GM21528 (cell line): ENCODE measurements around the gene ASS1.
"Not testable (repeated sequence)": the region's sequence is repeated elsewhere in the genome, so short reads cannot be mapped to it uniquely, and the experiment has no call there.

Source experiments
- ATAC-seq: cut with Tn5 transposase; IDR thresholded peaks from one replicate; pipeline ENCODE4 v1.9.1; 2021; ENCODE audit warnings: mild to moderate bottlenecking, moderate library complexity; ENCODE audit not compliant: unreplicated experiment, low FRiP score

ASS1 gene

GRCh38 chr9:130432796-130433167 is 12.0 kb upstream of the ASS1 start:
- no peak for ATAC-seq

DNA sequence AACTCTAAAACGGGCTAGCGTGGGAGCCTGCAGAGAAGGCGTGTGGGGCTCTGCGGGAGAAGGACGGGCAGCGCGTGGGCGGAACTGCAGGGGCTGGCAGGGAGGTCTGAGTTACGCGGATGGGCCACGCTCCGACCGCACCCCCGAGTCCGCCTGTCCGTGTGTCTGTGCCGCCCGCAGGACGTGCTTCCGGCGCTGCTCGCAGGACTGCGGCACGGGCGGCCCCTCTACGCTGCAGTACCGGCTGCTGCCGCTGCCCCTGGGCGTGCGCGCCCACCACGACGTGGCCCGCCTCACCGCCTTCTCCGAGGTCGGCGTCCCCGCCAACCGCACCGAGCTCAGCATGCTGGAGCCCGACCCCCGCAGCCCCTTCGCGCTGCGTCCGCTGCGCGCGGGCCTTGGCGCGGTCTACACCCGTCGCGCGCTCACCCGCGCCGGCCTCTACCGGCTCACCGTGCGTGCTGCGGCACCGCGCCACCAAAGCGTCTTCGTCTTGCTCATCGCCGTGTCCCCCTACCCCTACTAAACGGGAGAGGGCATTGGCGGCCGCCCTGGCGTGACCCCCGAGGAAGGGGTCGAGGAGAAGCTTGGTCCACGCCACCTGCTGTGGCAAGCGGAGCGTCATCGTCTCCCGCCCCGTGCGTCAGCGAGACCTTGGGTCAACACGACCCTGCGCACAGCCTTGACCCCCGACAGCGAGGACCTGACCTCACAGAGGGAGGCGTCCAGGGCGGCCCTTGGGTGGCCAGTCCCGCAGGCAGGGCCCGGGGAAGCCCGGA is 11.4 kb upstream of the ASS1 start:
- no peak for ATAC-seq

- no peak for ATAC-seq
Observed at GRCh38 chr9:130433947-130434262, 10.9 kb upstream of the ASS1 start.

GRCh38 chr9:130434656-130435055 is 10.1 kb upstream of the ASS1 start:
- ATAC-seq = not testable (repeated sequence)

DNA sequence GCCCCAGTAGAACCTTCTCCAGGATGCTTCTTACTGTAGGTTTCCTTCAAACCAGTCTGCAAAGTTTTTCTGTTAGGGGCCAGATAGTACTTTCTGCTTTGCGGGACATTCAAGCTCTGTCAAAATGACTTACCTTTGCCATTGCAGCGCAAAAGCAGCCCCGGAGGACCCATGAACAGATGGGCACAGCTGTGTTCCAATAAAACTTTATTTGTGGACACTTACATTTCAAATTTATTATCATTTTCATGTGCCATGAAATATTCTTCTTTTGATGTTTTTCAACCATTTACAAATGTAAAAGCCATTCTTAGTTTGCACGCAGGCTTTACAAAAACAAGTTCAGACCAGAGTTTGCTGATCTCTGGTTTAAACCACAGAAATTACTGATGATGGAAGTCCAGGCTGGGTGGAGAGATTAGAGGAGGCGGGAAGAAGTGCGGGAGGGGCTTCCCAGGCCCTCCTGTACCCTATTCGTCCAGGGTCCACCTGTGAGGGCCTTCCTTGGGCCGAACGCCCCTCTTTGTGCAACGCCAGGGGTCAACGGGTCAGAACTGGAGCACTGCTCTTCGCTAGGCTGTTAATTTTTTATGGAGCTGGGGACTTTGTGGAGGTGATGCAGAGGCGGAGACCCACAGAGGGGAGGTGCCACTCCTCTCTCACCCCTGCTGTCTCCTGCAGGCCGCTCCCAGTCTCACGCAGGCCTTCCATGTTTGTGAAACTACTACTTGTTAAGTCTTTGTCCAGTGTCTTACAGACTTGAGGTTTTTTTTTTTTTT is 7.6 kb upstream of the ASS1 start:
- ATAC-seq = no peak

DNA sequence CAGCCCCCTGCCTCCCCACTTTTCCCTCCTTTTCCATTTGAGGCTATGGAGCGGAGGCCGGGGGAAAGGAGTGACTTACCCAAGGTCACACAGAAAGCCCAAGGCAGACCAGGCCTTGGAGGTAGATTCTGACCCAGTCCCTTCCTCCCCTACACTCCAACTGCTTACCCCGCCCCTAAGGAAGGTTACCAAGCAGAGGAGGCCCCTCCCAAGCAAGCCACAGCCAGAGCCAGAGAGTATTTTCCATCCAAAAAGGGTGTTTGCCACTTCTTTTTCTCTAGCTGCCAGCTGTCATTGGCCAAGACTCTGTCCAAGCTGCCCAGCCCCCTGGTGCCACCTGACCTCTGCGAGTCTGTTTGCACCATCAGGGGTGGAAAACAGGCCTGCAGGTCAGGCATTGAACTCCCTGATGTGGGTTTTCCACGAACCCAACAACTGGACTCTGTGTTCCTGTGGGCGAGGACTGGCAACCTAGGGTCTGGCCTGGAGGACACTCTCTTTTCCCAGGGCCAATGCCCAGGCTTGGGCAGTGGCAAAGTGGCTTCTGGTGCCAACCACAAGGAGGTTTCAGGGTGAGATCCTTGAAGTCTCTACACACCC is 6.3 kb upstream of the ASS1 start:
- ATAC-seq = no peak

GRCh38 chr9:130441031-130441430 is 3.7 kb upstream of the ASS1 start:
- ATAC-seq = no peak

- ATAC-seq = no peak
Observed at GRCh38 chr9:130442746-130443455, 1.9 kb upstream of the ASS1 start.

GRCh38 chr9:130443456-130443801 is 1.3 kb upstream of the ASS1 start:
- no peak for ATAC-seq

GRCh38 chr9:130443840-130444492 is 795 bp upstream of the ASS1 start:
- no peak for ATAC-seq

GRCh38 chr9:130445268-130445983 is 665 bp downstream of the ASS1 start:
- no peak for ATAC-seq

GRCh38 chr9:130446101-130446861 is 1.5 kb downstream of the ASS1 start:
- no peak for ATAC-seq

DNA sequence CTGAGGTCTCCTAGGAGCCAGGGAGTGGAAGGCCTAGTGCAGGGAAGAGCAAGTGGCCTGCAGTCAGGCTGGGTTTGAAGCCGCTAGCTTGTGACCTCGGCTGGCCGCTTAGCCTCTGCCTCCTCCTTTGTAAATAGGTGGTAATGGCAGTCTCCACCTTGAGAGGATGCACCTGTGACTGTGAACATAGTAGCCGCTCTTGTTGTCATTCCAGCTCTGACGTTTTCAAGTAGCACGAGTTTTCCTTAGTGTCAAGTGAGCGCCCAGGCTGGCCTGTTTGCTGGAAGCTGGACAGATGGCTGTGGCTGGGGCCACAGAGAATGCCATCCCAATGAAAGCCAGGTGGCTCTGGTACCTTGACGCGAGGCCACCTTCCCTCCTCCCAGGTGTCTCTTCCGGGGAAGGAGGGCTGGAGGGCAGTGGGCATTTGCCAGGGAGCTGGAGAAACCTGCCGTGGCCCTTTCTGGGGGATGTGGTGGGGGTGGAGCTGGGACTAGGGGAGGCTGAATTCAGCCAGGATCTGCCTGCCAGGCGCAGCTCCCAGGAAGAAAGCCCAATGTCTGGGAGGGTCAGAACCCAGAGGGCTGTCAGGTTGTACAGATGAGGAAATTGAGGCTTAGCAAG is 2.5 kb downstream of the ASS1 start:
- ATAC-seq = no peak

DNA sequence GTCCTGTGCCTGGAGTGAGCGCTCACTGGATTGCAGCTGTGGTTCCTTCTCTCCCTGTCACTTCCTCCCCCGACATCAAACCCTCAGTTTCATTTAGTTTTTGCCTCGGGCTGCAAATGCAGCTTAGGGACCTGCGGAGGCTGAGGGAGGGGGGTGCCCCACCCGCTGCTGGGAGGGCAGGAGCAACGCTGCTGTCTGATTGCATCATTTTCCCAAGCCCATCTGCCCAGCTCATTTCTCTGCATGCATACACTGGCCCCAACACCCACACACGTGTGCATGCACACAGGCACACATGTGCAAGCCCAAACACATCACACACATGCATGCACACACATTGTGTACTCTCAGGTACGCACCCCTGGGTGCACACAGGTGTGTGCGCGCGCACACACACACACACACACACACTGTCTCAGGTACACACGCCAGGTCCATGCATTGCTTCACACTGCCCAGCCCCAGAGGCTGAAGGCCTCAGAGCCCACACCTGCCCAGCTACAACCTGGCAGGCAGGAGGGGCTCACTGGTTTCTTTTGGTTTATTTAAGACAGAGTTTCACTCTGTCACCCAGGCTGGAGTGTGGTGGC is 3.4 kb downstream of the ASS1 start:
- no peak for ATAC-seq

GRCh38 chr9:130448771-130449603 is 4.2 kb downstream of the ASS1 start:
- ATAC-seq = no peak

DNA sequence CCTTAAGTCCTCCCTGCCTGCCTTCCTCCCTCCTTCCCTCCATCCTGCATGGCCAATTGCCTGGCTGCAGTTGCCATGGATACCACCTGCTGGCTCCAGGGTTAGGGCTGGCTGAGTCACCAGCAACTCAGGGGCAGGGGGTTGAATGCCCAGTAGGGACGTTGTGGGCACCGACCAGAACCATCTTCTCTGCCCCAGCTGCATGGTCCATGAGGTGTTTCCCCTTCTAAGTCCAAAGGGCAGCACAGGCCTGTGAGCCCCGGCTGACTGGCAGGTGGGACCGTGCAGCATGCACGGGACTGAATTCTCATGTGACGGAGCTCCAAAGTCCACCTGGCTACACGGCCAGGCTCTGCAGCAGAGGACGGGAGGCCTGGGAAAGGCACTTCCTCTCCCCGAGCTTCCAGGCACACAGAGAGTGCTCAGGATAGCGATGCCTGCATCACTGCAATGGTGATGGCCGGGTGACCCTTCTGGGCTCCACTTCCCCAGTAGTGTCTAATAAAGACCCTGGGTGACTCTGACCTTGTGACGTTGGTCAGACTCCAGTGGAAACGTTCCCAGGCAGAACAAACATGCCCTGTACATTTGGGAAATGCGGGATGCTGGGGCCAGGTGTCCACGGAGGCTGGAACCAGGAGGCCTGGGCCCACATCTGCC is 5.7 kb downstream of the ASS1 start:
- ATAC-seq = no peak

GRCh38 chr9:130451004-130451390 is 6.2 kb downstream of the ASS1 start:
- ATAC-seq = no peak
